Ishikawa (cell line): Measurements from ENCODE around the gene TRAF1.

Source experiments
- CEBPB ChIP-seq: IDR thresholded peaks from 2 replicates; pipeline ENCODE4 v1.6.1; 2012
- CREB1 ChIP-seq: IDR thresholded peaks from 2 replicates; pipeline ENCODE4 v1.6.1; 2012; ENCODE audit warnings: low read depth
- EGR1 ChIP-seq: IDR thresholded peaks from 2 replicates; pipeline ENCODE4 v1.6.1; 2012
- EP300 ChIP-seq: IDR thresholded peaks from 2 replicates; pipeline ENCODE4 v1.6.1; 2012; ENCODE audit warnings: borderline replicate concordance
- FOXM1 ChIP-seq: IDR thresholded peaks from 2 replicates; pipeline ENCODE4 v1.6.1; 2012; ENCODE audit warnings: low read depth, borderline replicate concordance
- NFIC ChIP-seq: IDR thresholded peaks from 2 replicates; pipeline ENCODE4 v1.6.1; 2012
- RAD21 ChIP-seq: IDR thresholded peaks from 2 replicates; pipeline ENCODE4 v1.6.1; 2012; ENCODE audit warnings: low read depth
- TAF1 ChIP-seq: IDR thresholded peaks from 2 replicates; pipeline ENCODE4 v1.6.1; 2012; ENCODE audit warnings: low read depth, mild to moderate bottlenecking
- TCF12 ChIP-seq: IDR thresholded peaks from 2 replicates; pipeline ENCODE4 v1.6.1; 2012; ENCODE audit warnings: low read depth
- TEAD4 ChIP-seq: IDR thresholded peaks from 2 replicates; pipeline ENCODE4 v1.6.1; 2012
- YY1 ChIP-seq: IDR thresholded peaks from 2 replicates; pipeline ENCODE4 v1.6.1; 2012; ENCODE audit warnings: low read depth
- ZBTB7A ChIP-seq: IDR thresholded peaks from 2 replicates; pipeline ENCODE4 v1.6.1; 2012; ENCODE audit warnings: low read depth
- TF ChIP-seq, protein P1 (sequence below): IDR thresholded peaks from 2 replicates; pipeline ENCODE4 v1.6.1; 2012
- TF ChIP-seq, protein P2 (sequence below): IDR thresholded peaks from 2 replicates; pipeline ENCODE4 v1.6.1; 2012
- TF ChIP-seq, protein P3 (sequence below): IDR thresholded peaks from 2 replicates; pipeline ENCODE4 v1.6.1; 2012; ENCODE audit warnings: low read depth, mild to moderate bottlenecking

The TRAF1 gene

DNA sequence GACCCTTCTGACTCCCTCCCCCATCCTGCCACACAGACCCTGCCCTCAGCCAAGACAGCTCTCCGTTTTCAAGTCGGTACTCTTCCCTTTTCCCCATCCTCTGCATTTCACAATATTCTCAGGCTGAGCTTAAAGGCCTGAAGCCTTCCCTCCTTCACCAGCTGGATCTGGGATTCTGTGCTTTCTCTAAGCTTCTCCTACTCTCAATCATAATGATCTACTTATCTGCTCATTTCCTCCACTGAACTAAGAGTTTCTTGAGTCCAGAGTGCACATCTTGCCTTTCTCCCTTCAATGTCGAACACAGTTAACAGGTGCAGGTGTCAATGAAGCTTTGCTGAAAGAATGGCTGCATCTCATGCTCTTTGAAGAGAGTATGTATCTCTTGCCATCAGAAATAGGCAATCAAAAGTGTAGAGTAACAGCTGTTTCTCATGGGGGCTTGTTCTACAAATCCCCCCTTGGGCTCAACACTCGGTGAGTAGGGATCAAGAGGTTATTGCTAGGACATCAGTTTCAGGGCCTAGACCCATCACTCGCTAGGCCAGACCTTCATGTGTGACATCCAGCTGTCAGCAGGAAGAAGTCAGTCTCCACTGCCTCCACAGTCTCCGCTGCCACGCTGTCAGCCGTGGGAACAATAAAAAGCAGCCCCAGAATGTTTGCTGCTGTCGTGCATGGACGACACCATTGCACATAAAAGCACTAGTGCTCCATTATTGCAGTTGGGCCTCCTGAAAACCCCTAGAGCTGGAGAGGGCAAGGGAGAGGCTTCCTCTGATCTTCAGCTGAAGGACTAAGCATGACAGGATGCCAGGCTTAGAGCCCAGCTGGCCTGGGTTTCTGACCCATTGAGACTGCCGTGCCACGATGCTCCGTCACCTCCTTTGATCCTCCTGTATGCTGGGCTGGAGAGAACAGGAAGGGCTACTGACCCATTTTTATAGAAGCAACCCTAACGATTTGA lies 23.7 kb downstream of the TRAF1 start:
- no peak for TF ChIP-seq FOXM1

DNA sequence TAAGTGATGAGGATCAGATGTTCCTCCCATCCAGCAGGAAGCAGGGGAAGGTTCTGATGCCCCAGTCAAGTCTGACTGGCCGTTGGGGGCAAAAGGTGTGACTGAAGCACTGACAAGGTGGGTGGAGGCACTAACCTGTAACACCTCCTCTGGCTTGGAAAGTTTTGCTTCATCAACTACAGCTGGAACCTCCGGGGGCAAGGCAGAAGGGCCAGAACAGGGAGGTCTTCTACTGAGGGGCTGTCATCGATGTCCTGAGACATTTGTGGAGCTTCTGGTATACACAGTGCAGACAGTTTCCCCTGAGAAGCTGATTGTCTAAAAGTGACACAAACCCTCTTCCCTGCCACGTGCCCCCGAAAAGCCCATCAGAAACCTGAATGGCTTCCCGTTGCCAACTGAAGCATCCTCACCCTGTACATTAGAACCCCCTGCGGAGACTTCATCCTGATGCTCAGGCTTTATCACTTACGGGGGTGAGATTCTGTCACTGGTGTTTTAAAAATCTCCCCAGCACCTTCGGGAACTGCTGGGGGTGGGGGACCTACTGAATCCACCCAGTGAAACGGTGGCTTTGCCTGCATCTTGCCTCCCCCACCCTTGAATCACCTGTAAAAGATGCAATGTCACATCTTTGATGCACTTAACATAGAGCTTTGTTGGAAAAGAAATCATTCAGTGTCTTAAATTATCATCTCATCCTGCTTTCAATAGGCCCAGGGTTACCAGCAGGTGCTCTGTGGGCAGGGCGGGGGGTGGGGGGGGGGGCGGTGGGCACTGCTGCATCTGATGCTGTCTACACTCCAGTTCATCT lies 24.6 kb downstream of the TRAF1 start:
- TF ChIP-seq FOXM1 (no peak), EGR1 (no peak), EP300 (no peak), NFIC (no peak), YY1 (no peak), RAD21 (no peak), CREB1 (no peak), TAF1 (no peak)
- TF ChIP-seq, protein P1, sequence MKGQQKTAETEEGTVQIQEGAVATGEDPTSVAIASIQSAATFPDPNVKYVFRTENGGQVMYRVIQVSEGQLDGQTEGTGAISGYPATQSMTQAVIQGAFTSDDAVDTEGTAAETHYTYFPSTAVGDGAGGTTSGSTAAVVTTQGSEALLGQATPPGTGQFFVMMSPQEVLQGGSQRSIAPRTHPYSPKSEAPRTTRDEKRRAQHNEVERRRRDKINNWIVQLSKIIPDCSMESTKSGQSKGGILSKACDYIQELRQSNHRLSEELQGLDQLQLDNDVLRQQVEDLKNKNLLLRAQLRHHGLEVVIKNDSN, result no peak
- TF ChIP-seq, protein P2, sequence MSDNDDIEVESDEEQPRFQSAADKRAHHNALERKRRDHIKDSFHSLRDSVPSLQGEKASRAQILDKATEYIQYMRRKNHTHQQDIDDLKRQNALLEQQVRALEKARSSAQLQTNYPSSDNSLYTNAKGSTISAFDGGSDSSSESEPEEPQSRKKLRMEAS, result no peak

DNA sequence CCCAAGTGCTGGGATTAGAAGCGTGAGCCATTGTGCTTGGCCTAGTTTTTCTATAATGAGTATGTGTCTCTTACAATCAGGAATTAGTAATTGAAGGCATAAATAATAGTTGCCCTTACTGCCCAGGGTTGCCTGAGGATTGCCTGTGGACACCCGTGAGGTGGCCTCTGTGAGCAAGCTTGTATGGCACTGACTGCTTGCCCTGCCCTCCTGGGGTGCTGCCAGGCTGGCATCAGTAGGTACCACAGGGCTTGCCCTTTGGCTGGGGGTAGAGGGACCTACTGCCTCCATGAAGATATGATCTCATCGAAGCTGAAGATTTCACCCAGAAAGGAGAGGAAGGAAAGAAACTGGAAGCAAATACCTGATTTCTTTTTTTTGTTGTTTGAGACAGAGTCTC lies 25.8 kb downstream of the TRAF1 start:
- no peak for TF ChIP-seq CREB1
- no peak for TF ChIP-seq NFIC
- no peak for TF ChIP-seq CEBPB
- TF ChIP-seq, protein P3, sequence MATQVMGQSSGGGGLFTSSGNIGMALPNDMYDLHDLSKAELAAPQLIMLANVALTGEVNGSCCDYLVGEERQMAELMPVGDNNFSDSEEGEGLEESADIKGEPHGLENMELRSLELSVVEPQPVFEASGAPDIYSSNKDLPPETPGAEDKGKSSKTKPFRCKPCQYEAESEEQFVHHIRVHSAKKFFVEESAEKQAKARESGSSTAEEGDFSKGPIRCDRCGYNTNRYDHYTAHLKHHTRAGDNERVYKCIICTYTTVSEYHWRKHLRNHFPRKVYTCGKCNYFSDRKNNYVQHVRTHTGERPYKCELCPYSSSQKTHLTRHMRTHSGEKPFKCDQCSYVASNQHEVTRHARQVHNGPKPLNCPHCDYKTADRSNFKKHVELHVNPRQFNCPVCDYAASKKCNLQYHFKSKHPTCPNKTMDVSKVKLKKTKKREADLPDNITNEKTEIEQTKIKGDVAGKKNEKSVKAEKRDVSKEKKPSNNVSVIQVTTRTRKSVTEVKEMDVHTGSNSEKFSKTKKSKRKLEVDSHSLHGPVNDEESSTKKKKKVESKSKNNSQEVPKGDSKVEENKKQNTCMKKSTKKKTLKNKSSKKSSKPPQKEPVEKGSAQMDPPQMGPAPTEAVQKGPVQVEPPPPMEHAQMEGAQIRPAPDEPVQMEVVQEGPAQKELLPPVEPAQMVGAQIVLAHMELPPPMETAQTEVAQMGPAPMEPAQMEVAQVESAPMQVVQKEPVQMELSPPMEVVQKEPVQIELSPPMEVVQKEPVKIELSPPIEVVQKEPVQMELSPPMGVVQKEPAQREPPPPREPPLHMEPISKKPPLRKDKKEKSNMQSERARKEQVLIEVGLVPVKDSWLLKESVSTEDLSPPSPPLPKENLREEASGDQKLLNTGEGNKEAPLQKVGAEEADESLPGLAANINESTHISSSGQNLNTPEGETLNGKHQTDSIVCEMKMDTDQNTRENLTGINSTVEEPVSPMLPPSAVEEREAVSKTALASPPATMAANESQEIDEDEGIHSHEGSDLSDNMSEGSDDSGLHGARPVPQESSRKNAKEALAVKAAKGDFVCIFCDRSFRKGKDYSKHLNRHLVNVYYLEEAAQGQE, result no peak
- TF ChIP-seq, protein P2, result no peak
- no peak for TF ChIP-seq EGR1
- TF ChIP-seq EP300, result no peak
- no peak for TF ChIP-seq TCF12
- TF ChIP-seq, protein P1, result no peak
- TF ChIP-seq TAF1, result no peak
- no peak for TF ChIP-seq RAD21
- TF ChIP-seq TEAD4, result no peak
- no peak for TF ChIP-seq ZBTB7A
- no peak for TF ChIP-seq YY1
- TF ChIP-seq FOXM1, result no peak

DNA sequence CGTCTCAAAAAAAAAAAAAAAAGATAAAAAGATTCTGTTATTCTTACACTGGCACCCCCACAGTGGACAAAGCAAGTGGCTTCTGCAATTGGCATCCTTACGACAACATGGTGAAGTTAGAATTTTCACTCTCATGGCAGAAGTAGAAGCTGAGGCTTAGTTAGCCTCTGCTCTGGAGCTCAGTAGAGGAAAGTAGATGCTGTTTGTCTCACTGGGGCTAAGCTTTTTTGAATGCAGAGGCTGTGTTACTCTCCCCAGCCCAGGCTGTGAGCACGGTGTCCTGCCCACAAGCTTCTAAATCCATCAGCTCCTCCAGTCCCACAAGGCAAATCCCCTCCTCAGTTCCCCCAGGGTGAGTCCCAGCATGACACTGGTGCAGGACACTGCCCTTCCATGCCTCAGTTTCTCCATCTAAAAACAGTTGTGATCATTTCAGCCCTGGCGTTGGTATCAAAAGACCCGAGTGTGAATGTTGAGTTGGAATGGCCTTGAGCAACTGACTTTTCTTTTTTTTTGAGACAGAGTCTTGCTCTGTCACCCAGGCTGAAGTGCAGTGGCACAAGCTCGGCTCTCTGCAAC lies 27.0 kb downstream of the TRAF1 start:
- TF ChIP-seq, protein P3, result no peak
- TF ChIP-seq NFIC (no peak), TAF1 (no peak), CREB1 (no peak), ZBTB7A (no peak), EP300 (no peak), EGR1 (no peak), FOXM1 (no peak)
- TF ChIP-seq, protein P2, result no peak

DNA sequence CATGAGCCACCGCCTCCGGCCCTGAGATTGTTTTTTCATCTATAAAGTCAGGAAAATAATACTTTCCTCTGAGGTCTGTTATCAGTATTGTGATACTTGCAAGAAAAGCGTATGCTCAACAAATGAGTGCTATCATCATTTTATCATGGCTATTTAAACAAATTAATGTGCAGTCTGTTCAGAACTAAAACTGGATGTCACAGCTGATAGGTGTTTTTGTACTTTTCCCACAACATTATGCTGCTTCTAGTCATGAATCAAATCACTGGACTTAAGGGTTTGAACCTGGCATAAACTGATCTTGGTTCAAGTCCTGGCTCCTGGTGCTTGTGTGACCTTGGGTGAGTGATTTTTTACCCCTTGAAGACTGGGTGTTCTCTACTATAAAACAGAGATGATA lies 28.2 kb downstream of the TRAF1 start:
- TF ChIP-seq, protein P1, result no peak
- TF ChIP-seq TEAD4 (no peak), EGR1 (no peak), CREB1 (no peak), ZBTB7A (no peak), TCF12 (no peak), TAF1 (no peak), EP300 (no peak), FOXM1 (no peak), RAD21 (no peak), CEBPB (no peak), NFIC (no peak), YY1 (no peak)
- TF ChIP-seq, protein P2, result no peak
- TF ChIP-seq, protein P3, result no peak
